Effector memory CD4-positive, alpha-beta T cell (primary cell): ENCODE results near the gene RCAN3.
A peak's percentile ranks its signal among the peaks of the same experiment; 100 is the strongest.
"Not testable (repeated sequence)": the region's sequence is repeated elsewhere in the genome, so short reads cannot be mapped to it uniquely, and the experiment has no call there.

Experiments used
- DNase-seq, 3 donors: peaks; one replicate each; pipeline ENCODE4 v3.0.0-alpha.2; 2020
- H3K27ac ChIP-seq: 2 replicates; pipeline ENCODE4 v1.7.0; 2013; ENCODE audit warnings: mild to moderate bottlenecking, low read length, moderate library complexity; ENCODE audit not compliant: insufficient read depth, poor library complexity, severe bottlenecking
- H3K27me3 ChIP-seq: replicated peaks from 2 replicates; pipeline ENCODE4 v1.7.0; 2013; ENCODE audit warnings: mild to moderate bottlenecking, low read length; ENCODE audit not compliant: insufficient read depth, control insufficient read depth, poor library complexity, severe bottlenecking
- H3K36me3 ChIP-seq: 2 replicates; pipeline ENCODE4 v1.7.0; 2013; ENCODE audit warnings: mild to moderate bottlenecking, low read length, moderate library complexity; ENCODE audit not compliant: control insufficient read depth, insufficient read depth
- H3K4me1 ChIP-seq: 2 replicates; pipeline ENCODE4 v1.7.0; 2013; ENCODE audit warnings: low read length, mild to moderate bottlenecking; ENCODE audit not compliant: control insufficient read depth, insufficient read depth, poor library complexity, severe bottlenecking
- H3K4me3 ChIP-seq: 2 replicates; pipeline ENCODE4 v1.7.0; 2013; ENCODE audit warnings: low read length, low read depth, mild to moderate bottlenecking; ENCODE audit not compliant: insufficient read depth, poor library complexity, severe bottlenecking
- H3K9me3 ChIP-seq: 2 replicates; pipeline ENCODE4 v1.7.0; 2013; ENCODE audit warnings: mild to moderate bottlenecking, low read length, moderate library complexity; ENCODE audit not compliant: control insufficient read depth

The RCAN3 gene

DNA sequence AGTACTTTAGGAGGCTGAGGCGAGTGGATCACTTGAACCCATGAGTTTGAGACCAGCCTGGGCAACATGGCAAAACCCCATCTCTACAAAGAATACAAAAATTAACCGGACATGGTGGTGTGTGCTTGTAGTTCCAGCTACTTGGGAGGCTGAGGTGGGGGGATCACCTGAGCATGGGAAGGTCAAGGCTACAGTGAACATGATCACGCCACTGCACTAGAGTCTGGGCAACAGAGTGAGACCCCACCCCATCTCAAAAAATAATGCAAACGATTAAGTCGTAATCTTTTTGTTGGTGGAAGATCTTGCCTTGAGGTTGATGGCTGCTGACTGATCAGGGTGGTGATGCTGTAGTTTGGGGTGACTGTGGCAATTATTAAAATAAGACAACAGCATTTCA, 6.3 kb downstream of the RCAN3 start:
- Histone ChIP-seq H3K36me3 (peaks cover 12% of the 10 kb centered on the region), H3K27ac (peak overlapping the region; percentile 97), H3K4me3 (no peak overlapping the region), H3K27me3 (no peaks in the 10 kb centered on the region), H3K4me1 (peaks cover 81% of the 10 kb centered on the region), H3K9me3 (no peaks in the 10 kb centered on the region)
- no peak for DNase-seq

DNA sequence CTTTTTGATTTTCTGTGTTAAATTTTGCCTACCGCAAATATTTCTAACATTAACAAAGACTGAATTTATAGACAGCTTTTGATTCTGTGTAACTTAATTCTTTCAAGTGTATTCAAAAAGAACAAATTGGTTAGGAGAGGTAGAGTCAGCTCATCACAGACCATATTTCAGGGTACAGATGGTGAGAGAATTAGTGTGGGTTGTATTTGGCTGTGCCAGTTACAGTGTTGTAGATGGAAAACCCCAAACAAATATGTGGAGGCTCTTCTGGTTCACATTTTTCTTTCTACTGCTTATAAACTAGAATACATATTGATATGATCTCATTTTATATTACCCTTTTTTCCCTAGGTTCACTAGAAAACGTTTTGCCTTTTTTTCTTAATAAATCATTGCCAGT, 11.1 kb downstream of the RCAN3 start:
- peaks cover 58% of the 10 kb centered on the region for H3K4me1 ChIP-seq

DNA sequence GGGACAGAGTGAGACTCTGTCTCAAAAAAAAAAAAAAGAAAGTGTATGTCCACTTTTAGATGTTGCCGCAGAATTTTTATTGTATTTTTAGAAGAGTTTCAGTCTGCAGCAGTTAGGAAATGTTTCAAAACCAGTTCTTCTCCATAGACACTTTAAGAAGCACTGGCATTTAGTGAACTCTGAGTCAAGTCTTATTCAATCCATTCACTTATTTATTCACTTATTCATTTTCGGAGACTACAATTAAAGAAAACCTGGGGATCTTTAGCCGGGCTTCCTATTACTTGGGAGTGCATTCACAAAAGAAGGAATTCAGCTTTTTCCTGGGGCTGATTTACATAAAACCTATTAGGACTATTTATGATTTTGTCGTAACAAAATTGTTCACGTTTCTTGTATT, 12.3 kb downstream of the RCAN3 start:
- H3K27ac ChIP-seq = no peak overlapping the region
- DNase-seq = no peak

More for the DNA sequence above, 11.1 kb downstream of the RCAN3 start:
- H3K27ac ChIP-seq = no peak overlapping the region
- peaks cover 38% of the 10 kb centered on the region for H3K36me3 ChIP-seq
- H3K9me3 ChIP-seq = no peaks in the 10 kb centered on the region
- H3K4me3 ChIP-seq = no peak overlapping the region
- no peaks in the 10 kb centered on the region for H3K27me3 ChIP-seq
- DNase-seq = no peak

DNA sequence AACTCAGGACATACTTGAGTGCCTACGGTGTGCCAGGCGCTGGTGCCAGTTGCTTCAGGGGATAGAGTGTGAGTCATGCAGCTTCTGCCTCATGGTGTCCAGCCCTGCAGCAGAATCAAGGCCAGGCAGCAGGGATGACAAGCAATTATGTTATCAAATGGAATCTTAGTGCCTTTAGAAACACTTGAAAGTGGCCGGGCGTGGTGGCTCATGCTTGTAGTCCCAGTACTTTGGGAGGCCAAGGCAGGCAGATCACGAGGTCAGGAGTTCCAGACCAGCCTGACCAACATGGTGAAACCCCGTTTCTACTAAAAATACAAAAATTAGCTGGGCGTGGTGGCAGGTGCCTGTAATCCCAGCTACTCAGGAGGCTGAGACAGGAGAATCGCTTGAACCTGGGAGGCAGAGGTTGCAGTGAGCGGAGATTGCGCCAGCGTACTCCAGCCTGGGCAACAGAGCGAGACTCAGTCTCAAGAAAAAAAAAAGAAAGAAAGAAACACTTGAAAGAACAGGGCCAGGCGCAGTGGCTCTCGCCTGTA, 13.1 kb downstream of the RCAN3 start:
- peaks cover 39% of the 10 kb centered on the region for H3K4me1 ChIP-seq
- not testable (repeated sequence) for H3K9me3 ChIP-seq, DNase-seq, H3K27ac ChIP-seq, H3K4me3 ChIP-seq, H3K27me3 ChIP-seq
- H3K36me3 ChIP-seq = peaks cover 41% of the 10 kb centered on the region

More for the DNA sequence above, 12.3 kb downstream of the RCAN3 start:
- peaks cover 37% of the 10 kb centered on the region for H3K36me3 ChIP-seq
- H3K4me3 ChIP-seq = no peak overlapping the region
- peaks cover 45% of the 10 kb centered on the region for H3K4me1 ChIP-seq
- no peaks in the 10 kb centered on the region for H3K9me3 ChIP-seq
- no peaks in the 10 kb centered on the region for H3K27me3 ChIP-seq

DNA sequence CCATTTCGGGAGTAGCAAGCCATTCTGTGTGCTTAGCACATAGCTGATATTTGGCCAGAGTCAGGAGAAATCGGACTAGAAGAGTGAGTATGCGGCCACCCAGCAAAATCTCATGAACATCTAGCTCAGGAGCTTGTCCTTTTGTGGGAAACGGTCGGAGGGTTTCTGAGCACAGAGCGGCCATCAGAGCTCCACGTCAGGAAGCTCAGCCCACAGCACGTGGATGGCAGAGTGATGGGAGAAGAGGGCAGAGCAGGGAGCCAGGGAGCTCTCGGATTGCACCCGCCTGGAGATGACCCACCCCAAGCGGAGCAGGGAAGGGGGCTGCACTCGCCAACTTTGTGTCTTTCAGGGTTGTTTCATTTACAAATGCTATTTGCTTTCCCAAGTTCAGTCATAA, 13.9 kb downstream of the RCAN3 start:
- Histone ChIP-seq H3K36me3 (peaks cover 47% of the 10 kb centered on the region), H3K4me1 (peaks cover 34% of the 10 kb centered on the region), H3K9me3 (no peaks in the 10 kb centered on the region), H3K27ac (no peak overlapping the region), H3K4me3 (no peak overlapping the region), H3K27me3 (no peaks in the 10 kb centered on the region)
- DNase-seq = no peak

DNA sequence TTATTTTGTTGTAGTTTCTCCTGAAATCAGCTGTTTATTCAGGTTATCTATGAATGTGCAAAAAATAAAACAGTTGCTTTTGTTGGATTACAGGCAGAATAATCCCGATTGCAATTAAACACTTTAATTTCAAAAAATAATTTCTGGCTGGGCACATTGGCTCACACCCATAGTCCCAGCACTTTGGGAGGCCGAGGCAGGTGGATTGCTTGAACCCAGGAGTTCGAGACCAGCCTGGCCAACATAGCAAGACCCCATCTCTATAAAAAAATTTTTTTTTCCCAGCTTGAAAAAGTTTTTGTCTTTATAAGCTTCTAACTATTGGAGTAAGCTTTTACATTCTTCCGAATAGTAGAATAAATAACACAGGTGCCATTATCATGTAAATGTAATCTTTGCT, 15.3 kb downstream of the RCAN3 start:
- peaks cover 22% of the 10 kb centered on the region for H3K4me1 ChIP-seq

DNA sequence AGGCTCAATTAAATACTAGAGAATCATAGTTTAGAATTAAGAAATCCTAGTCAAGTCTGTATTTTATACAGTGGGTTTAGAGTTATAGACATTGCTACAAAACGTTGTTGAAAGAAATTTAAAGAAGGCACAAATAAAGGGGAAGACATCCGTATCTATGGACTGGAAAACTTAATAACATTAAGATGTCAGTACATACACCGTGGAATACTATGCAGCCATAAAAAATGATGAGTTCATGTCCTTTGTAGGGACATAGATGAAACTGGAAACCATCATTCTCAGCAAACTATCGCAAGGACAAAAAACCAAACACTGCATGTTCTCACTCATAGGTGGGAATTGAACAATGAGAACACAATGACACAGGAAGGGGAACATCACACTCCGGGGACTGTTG, 17.6 kb downstream of the RCAN3 start:
- peaks cover 38% of the 10 kb centered on the region for H3K36me3 ChIP-seq
- not testable (repeated sequence) for H3K27me3 ChIP-seq, H3K4me3 ChIP-seq, H3K9me3 ChIP-seq, H3K27ac ChIP-seq, DNase-seq, H3K4me1 ChIP-seq

More for the DNA sequence above, 15.3 kb downstream of the RCAN3 start:
- Histone ChIP-seq H3K27me3 (no peaks in the 10 kb centered on the region), H3K36me3 (peaks cover 48% of the 10 kb centered on the region), H3K4me3 (no peak overlapping the region), H3K9me3 (no peaks in the 10 kb centered on the region), H3K27ac (no peak overlapping the region)
- no peak for DNase-seq

DNA sequence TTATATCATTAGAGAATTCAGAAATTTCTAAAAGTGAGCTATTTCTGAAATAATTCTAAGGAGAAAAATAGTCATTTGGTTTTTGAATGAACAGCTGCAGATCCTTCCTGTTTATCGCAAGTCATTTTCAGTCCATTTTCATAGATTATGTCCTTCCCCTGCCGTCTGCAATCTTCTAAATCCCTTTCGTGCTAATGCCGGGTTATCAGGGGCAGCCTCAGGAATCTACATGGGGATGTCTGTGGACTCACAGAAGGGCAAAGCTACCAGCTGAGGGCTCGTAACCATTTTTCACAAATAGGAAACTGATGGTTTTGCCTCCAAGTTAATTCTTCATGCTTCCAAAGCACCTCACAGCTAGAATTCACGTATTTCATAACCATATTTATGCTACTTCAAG, 23.0 kb downstream of the RCAN3 start:
- Histone ChIP-seq H3K9me3 (no peaks in the 10 kb centered on the region), H3K27ac (peak overlapping the region; percentile 5), H3K4me1 (peaks cover 12% of the 10 kb centered on the region), H3K36me3 (peaks cover 32% of the 10 kb centered on the region), H3K4me3 (no peak overlapping the region), H3K27me3 (no peaks in the 10 kb centered on the region)
- DNase-seq = no peak

DNA sequence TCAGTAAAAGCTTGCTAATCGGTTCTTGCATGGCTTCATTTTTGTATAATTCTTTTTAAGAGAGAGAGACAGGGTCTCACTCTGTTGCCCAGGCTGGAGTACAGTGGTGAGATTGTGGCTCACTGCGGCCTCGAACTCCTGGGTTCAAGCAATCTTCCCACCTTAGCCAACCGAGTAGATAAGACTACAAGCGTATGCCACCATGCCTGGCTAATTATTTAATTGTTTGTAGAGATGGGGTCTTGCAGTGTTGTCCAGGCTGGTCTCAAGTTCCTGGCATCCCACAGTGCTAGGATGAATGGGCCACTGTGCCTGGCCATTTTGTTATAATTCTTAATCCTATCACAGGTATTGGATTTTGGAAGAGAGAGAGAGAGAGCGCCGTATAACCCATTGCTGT, 23.4 kb downstream of the RCAN3 start:
- Histone ChIP-seq H3K9me3 (no peaks in the 10 kb centered on the region), H3K27ac (peak overlapping the region; percentile 4), H3K4me3 (no peak overlapping the region), H3K4me1 (peaks cover 12% of the 10 kb centered on the region), H3K36me3 (peaks cover 29% of the 10 kb centered on the region), H3K27me3 (no peaks in the 10 kb centered on the region)
- DNase-seq = no peak

DNA sequence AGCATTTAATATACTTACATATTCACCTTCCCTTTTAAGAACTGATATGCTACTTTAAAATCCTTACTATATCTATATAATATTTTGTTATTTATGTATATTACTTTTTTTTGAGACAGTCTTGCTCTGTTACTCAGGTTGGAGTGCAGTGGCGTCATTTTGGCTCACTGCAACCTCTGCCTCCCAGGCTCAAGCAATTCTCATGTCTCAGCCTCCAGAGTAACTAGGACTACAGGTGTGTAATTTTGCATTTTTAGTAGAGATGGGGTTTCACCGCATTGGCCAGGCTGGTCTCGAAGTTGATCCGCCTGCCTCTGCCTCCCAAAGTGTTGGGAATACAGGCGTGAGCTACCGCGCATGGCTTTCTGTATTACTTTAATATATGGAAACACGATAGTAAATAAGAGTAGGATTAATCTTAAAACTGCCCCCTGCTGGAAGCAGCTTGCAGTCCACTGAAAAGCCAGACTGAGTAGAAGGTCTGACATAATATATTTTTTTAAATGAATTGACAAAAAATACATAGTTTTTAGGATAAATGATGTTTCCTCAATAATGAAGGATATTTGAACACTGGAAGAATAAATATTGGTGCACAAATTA, 24.4 kb downstream of the RCAN3 start:
- Histone ChIP-seq H3K9me3 (no peaks in the 10 kb centered on the region), H3K27me3 (no peaks in the 10 kb centered on the region), H3K36me3 (peaks cover 32% of the 10 kb centered on the region), H3K27ac (peak overlapping the region; percentile 15), H3K4me1 (peaks cover 12% of the 10 kb centered on the region), H3K4me3 (no peak overlapping the region)
- no peak for DNase-seq
